ENCODE measurements around the gene THBS2.
A peak's percentile ranks its signal among the peaks of the same experiment; 100 is the strongest.
"Not testable (repeated sequence)": the region's sequence is repeated elsewhere in the genome, so short reads cannot be mapped to it uniquely, and the experiment has no call there.

Gene THBS2

DNA sequence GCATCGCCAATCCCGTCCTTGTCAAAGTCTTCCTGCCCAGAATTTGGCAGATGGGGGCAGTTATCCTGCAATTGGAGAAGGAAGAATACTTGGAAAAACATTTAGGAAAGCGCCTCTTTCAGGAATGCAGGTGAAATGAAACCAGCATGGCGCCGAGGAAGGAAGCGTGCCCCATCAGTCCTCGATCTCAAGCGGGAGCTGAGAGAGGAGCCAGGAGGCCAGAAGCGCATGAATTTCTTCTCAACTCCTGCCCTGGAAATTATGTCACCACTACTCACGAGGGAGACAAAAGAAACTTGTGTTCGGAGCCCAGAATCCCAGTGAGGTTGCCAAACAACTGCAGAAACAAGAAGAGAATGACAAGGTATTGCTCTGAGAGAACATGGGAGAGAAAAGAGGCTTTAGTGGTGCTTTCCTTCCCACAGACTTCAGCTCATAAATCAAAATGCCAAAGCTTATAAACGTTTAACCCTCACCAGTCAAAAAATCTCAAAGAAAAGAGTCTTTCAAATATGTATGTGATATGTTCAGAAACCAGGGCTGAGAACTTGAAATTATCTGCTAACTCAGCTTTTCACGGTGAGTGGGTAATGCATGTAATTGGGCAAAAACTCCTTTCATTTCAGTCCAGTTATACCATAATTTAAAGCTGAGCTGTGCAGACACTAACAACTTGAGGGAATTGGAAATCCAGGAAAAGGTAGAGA, 23.9 kb downstream of the THBS2 start:
- DNase-seq = no peak

DNA sequence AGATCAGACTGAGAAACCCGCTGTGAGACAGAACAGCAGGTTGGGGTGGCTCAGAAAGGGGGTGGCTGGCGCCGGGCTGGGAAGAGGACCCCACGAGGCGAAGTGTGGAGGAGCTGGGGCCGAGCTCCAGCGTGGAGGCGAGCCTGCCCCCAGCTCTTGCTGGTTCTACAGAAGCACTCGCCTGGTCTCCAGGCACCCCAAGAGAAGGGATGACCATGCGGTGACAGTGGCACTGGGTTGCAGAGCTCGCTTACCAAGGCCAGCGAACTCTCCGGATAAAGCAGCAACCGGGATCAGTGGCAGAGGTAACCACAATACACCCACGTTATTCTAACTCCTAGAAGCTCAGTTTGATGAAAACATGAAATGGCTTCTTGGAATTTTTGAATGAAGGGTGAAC, 26.5 kb downstream of the THBS2 start:
- no peak for DNase-seq

DNA sequence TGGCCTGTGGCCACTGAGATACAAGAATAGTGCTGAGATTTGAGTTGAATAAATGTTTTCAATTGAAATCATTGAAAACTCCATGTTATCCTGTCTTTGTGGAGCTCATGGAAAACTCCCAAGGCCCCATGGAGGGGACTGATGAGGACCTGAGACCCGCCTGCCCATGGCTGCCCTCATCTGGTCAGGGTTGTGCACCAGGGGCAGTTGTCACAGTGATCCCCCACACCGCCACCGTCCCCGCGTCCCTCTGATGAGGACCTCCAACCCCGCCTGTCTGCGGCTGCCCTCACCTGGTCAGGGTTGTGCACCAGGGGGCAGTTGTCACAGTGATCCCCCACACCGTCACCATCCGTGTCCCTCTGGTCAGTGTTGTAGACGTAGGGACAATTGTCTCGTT, 27.8 kb downstream of the THBS2 start:
- DNase-seq = no peak

DNA sequence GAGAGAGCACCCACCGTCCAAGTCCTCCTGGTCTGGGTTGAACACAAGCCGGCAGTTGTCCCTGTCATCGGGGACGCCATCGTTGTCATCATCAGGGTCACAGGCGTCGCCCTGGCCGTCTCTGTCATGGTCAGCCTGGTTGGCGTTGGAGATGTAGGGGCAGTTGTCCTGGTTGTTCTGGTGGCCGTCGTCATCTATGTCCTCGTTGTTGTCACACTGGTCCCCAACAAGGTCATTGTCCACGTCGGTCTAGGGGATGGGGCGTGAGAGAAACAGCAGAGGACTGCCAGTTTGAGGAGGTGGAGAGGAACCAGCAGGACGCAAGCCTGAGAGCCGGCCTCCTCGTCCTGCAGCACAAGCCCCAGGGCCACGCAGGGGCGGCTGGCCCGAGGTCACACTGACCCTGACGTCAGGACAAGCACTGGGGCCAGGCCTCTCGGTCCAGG, 28.5 kb downstream of the THBS2 start:
- DNase-seq = no peak

DNA sequence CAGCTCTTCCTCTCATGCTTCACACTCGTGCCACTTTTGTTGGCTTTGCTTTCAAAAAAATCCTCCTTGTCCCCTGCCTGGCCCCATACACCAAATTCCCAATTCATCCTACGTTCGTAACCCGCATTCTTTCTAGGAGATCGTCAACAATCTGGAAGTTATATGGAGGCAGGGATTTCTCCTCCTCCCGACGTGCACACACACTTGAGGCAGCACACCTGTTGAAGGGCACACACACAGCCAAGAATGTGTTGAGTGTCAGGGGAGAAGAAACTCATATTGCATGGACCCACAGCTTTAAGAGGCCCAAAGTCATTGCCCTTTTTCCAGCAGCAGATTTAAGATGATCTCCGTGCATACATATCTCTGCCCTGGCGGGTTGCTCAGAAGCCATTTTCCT, 28.9 kb downstream of the THBS2 start:
- no peak for DNase-seq

DNA sequence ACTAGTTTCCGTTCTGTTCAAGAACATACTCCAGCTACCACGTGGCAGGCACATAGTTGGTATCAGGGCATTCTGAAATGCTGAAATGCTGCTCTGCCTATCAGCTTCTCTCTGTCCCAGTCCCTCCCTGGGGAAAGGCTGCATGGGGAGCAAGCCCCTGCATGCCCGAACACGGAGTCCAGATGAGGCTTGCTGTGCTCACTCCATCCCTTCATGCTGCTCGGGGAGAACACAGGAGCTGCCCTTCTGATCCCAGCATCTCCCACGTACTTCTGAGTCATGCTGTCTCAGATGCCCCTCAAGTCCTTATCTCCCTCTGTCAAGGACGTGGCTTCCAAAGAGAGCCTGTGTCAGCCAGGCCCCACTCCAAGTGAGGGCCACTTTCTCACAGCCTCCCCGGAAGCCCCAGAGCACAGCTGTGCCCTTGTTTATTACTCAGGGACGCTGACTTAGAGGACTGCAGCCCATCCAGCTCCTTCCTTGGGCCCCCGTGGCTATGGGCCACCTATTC, 29.4 kb downstream of the THBS2 start:
- no peak for DNase-seq

DNA sequence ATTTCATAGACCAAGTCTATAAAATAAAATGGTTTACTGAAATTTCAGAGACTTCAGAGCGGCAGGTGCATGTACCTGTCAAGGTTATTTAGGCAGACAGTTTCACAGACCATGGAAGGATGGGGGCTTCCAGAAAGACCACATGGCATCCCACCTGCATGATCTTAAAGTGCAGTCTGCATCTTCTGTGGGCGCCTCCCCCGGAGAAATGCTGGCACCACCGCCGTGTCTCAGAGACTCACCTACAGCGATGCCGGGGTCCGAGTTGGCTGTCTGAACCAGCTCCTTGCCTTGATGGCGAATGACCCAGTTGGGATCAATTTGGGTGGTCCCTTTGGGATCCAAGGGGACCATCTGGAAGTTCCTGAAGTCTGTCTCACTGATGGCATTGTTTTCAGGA, 30.6 kb downstream of the THBS2 start:
- no peak for DNase-seq

DNA sequence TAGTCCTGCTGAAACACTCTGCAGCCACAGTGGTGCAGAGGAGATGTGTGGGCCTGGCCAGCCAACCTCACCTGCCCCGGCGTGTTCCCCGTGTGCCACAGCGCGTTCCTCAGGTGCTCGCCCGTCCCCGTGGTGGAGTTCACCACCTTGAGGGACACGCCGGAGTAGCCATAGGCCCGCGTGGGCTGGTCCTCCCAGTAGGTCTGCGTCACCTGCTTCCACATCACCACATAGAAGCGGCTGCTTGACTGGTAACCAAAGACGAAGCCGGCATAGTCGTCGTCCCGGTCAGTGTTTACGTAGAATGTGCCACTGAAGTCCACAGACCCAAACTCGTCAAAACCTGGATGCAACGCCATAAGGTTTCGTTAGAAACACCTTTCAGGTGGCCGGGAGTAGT, 31.5 kb downstream of the THBS2 start:
- no peak for DNase-seq

DNA sequence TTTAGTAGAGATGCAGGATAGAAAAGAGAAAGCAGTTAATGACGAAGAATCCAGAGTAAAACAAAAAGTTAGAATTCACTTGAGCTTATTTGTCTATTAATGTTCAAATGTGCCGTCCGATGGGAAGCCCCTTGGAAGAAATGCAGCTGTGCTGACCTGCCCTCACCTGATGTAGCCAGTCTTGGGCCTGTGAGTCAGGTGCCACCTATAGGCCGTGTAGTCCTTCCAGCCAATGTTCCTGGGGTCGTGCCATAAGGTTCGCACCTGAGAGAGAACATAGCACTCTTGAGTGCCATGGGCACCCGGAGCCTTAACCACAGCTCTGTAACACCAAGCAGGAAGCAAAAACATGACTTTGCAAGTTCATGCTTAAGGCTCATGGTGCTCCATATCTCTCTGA, 32.4 kb downstream of the THBS2 start:
- DNase-seq = no peak

DNA sequence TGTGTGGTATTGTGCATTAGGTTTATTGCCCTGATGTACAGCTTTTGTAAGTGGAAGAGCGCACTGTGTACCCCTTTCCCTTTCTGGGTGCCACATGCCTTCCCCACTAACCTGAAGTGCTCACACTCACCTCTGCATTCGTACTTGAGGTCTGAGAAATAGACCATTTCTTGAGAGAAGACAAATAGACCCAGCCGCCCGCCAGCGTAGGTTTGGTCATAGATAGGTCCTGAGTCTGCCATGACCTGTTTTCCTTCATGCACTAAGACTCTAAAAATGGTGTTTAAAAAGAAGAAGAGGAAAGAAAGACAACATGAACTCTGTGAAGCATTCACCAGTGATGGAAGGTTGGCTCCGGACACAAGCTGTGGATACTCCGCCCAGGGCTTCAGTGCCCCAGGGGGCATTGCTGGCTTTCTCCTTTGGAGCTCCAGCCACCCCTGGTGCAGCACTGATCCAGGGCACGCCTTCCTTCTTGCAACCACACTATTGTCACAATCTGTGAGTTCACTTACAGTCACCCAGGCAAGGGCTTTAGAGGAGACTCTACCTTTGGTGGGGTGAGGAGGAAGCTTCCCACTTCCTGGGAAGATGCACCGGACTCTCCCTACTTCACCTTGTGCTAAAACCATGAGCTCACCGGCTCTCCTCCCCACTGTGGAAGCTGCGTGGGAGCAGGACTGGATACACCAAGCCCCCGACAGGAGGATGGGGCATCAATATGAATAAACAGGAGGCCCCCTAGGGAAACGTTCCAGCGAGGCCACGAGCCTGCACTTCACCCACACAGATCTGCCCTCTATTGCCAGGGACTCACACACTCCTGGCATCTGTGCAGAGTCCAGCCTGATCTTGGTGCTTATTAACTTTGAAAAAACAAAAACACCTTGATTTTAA, 33.3 kb downstream of the THBS2 start:
- DNase-seq = no peak

DNA sequence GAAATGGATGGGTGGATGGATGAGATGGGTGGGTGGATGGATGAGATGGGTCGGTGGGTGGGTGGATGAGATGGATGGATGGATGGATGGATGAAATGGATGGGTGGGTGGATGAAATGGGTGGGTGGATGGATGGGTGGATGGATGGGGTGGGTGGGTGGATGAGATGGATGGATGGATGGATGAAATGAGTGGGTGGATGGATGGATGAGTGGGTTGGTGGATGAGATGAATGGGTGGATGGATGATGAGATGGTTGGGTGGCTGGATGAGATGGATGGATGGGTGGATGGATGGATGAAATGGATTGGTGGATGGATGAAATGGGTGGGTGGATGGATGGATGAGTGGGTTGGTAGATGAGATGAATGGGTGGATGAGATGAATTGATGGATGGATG, 35.7 kb downstream of the THBS2 start:
- no peak for DNase-seq

DNA sequence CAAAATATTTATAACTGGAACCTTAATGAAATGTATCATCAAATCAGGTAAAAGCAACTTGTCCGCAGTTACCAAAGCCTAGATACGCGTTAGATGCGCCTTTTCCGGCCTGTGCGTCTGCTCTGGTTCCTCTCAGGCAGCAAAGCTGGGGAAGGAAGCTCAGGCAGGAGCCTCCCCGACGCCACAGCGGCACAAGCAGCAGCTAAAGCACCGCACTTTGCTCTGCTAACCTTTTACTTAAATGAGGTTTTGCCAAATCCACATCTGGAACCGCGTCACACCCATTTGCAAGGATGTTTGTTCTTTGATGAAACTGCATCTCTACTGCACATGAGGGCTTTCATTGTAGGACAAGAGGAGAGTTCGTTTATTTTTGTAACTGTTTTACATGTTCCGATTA, 36.8 kb downstream of the THBS2 start:
- DNase-seq = no peak

DNA sequence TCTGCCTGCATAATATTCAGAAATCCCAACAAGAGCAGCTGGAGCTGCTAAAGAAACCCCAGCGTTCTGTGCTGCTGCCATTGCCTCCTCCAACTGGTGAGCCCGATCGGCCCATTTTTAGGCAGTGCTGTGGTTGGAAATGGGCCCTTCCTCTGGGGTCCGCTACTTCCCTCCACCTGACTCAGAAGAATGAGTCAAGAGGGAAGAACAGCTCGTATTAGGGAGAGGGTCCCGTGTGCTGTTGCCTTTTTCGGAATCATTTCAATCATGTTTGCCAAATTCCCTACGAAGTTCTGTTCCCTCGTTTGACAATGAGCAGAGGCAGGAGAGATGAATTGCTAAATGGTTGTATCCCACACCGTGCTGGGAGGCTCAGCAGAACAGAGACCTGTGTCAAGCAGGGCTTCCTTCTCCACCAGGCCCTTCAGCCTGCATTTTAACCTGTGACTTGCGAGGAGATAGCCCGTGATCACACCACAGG, 38.4 kb downstream of the THBS2 start:
- DNase-seq = no peak

DNA sequence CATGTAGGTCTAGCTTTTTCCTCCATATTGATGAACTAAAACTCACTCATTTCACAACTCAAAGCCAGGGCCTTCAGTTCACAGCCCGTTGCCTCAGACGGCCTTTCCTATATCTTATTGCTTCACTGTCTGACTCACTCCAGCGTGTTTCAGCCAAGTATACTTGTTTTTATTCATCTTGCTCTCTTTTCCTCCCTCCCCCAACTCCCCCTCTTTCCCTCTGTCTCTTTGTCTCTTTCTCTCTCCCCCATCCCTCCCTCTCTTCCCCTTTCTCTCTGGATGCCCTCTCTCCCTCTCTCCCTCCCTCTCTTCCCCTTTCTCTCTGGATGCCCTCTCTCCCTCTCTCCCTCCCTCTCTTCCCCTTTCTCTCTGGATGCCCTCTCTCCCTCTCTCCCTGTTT, 38.9 kb downstream of the THBS2 start:
- DNase-seq = not testable (repeated sequence)

DNA sequence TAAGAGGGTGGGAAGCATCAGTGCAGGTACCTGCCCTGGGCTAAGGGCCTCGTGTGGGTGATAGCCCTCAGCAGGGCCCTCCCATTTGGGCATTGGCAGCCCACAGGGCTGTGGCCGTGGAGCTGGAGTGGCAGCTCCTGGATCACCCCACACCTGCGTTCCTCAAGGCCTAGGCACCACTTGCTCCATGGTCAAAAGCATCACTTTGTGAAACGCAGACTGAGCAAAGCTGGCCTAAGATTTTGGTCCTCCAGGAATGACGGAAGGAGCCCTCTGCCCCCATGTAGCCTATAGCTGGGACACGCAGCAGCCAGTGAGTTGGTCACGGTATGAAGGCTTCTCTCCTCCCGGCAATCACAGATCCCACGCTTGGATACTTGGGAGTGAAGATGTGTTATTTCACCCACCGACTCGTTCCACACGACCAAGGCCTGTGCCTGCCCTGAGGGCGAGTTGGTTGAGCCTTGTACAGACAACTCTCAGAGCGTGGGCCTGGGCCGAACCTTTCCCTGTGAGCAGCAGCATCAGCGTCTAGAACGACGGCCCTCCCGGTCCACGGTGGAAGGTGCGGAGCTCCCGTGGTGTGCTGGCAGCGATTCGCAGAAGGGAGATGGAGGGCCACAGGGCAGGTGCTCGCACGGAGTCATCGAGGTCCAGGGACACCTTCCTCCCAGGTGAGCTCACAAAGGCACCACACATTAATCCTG, 39.7 kb downstream of the THBS2 start:
- no peak for DNase-seq

DNA sequence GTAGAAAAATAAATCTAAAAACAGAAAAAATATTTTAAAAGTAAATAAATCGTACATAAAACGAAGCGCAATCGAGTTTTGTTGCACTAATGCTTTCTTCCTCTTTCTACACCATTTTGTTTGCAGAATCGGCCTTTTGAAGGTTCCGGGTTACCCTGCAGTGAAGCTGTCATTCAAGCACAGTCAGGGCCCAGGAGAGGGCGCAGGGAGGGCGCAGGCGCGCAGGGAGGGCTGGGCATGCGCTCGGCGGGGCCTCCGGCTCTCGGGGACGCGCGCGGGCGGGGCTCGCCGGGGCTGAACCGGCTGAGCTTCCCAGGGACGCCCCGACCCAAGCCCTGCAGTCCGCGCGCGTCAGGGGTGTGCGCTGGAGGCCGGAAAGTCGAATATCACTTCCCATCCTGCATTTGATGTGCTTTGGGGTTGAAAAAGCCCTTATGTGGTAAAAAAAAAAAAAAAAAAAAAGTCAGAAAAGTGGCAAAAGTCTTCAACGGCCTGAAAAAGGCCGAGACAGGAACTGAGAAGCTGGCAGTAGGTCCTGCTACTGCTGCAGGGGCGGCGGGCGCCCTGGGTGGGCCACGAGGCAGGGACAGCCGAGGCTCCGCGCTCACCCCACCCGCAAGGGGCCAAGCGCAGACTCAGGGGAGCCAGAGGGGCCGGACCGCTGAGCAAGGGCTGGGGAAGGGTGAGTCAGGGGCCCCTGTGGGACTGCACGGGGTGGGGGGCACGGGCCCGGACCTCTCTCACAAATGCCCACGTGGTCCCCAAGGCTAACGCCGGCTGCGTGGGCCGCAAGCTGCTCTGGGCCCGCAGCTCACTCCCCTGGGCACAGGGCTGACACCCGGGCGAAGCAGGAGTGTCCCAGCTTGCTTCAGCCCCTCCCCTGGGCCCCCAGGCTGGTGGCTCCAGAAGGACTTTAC, 40.5 kb downstream of the THBS2 start:
- DNase-seq = peak; percentile 59 to 79 (median 78)

DNA sequence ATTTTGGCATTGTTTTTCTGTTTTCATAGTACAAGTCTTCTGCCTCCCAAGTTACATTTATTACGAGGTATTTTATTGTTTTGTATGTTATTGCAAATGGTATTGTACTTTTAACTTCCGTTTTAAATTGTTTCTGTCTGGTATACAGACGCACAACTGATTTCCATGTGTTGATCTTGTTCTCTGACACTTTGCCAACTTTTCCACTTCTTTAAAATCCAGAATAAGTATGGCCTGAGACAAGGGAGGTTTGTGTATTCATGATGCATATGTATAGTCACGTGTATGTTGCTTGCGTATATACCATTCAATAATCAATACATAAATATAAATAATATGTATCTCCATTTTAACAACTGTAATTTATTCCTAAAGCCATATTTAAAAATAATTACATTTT, 41.2 kb downstream of the THBS2 start:
- DNase-seq = no peak

DNA sequence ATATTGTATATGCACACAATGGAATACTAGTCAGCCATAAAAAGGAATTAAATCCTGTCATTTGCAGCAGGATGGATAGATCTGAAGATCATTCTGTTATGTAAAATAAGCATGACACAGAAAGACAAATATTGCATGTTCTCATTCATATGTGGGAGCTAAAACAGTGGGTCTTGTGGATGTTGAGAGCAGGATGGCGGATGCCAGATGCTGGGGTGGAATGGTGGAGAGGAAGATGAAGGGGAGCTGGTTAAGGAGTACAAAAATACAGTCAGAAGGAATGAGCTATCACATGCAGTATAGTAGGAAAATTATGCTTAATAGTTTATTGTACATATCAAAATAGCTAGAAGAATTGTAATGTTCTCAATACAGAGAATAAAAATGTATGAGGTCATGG, 41.8 kb downstream of the THBS2 start:
- DNase-seq = no peak

DNA sequence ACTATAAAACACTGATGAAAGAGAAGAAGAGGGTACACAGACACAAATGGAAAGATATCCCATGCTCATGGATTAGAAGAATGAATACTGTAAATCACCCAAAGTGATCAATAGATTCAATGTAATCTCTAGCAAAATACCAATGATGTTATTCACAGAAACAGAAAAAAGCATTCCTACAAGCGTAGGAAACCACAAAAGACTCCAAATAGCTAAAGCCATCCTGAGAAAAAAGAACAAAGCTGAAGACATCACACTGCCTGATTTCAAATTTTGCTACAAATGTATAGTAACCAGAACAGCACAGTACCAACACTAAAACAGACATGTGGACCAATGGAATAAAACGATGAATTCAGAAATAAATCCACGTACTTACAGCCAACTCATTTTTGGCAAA, 43.0 kb downstream of the THBS2 start:
- no peak for DNase-seq

DNA sequence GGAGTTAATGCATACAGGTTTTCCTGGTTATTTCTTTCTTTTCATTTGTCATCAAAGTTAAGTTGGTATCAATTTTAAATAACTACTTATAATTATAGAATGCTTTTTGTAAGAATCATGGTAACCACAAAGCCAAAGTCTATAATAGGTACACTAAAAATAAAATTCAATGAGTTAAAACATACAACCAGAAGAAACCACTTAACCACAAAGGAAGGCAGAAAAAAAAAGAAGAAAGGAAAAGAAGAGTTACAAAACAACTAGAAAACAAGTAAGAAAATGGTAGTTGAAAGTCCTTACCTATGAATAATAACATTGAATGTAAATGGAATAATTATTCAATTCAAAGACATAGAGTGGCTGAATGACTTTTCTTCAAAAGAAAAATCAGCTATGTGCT, 45.6 kb downstream of the THBS2 start:
- DNase-seq = no peak

DNA sequence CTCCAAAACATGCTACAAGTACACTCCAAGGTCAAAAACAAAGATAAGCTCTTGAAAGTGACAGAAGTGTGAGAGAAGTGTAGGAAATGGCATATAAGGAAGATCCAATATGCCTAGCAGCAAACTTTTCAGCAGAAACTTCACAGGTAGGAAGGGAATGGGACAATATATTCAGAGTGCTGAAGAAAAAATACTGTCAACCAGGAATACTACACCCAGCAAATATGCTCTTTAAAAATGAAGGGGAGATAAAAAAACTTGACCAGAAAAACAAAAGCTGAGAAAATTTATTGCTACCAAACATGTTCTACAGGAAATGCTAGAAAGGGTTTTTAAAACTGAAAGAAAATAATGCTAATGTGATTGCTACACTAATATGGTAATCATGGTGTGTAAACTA, 46.2 kb downstream of the THBS2 start:
- no peak for DNase-seq
